H1 (cell line): ENCODE results near the gene COPZ1. TPM values are rescaled to one million over a fixed set of nuclear protein-coding genes. Genes with fewer than 3 reads are reported as not detected.

ENCODE experiments used
- CTCF ChIA-PET: fragments of 300-600 bp; sonication (Branson Sonifier 250); formaldehyde crosslinking; loops from one replicate; lab custom pipeline; 2021; ENCODE audit not compliant: partially characterized antibody; lab: Charles Lee
- POLR2A ChIA-PET: fragments of 300-600 bp; sonication (Branson Sonifier 250); formaldehyde crosslinking; loops from one replicate; lab custom pipeline; 2021; ENCODE audit warnings: inconsistent platforms; ENCODE audit not compliant: partially characterized antibody; lab: Charles Lee
- DNase-seq, 2 experiments: peaks; one replicate each; pipeline versions ENCODE4 v3.0.0 to v3.0.0-alpha.2; 2010 to 2022; ENCODE audit warnings: low spot score in 2 of 2, low read depth in 1 of 2, mixed read lengths in 1 of 2
- FAIRE-seq: peaks from 2 replicates; lab custom pipeline; 2011; peaks lifted over from hg19 to GRCh38; lab: Jason Lieb, UNC
- H2AFZ ChIP-seq: 2 replicates; pipeline ENCODE4 v1.8.1; 2012; ENCODE audit warnings: low read length, inconsistent platforms
- H2AK5ac ChIP-seq: 2 replicates; pipeline ENCODE4 v1.6.1; 2013; ENCODE audit warnings: low read depth, low read length
- H2BK120ac ChIP-seq: replicated peaks from 2 replicates; pipeline ENCODE3; 2013; ENCODE audit warnings: low read depth, low read length, inconsistent platforms
- H2BK12ac ChIP-seq: 2 replicates; pipeline ENCODE4 v1.6.1; 2013; ENCODE audit warnings: low read depth, low read length
- H2BK15ac ChIP-seq: 2 replicates; pipeline ENCODE4 v1.6.1; 2013; ENCODE audit warnings: low read length
- H2BK20ac ChIP-seq: 2 replicates; pipeline ENCODE4 v1.6.1; 2013; ENCODE audit warnings: low read length
- H2BK5ac ChIP-seq: 2 replicates; pipeline ENCODE4 v1.6.1; 2013; ENCODE audit warnings: low read depth, low read length
- H3K14ac ChIP-seq: 2 replicates; pipeline ENCODE4 v1.6.1; 2013; ENCODE audit warnings: inconsistent platforms; ENCODE audit not compliant: insufficient read length
- H3K18ac ChIP-seq: 2 replicates; pipeline ENCODE4 v1.6.1; 2013; ENCODE audit warnings: low read length; ENCODE audit errors: extremely low read depth
- H3K23ac ChIP-seq: 2 replicates; pipeline ENCODE4 v1.6.1; 2013; ENCODE audit warnings: inconsistent platforms; ENCODE audit not compliant: insufficient read length
- H3K23me2 ChIP-seq: 2 replicates; pipeline ENCODE4 v1.6.1; 2013; ENCODE audit warnings: low read depth, low read length
- H3K27ac ChIP-seq: 2 replicates; pipeline ENCODE4 v1.6.1; 2011; ENCODE audit warnings: low read depth, low read length, inconsistent platforms
- H3K27me3 ChIP-seq, 4 experiments: replicated peaks in 1 of 4; 1 replicate in 1 of 4; 2 replicates in 3 of 4; pipeline versions ENCODE4 v1.6.1 to v1.8.1; 2011 to 2013; ENCODE audit warnings: low read length in 3 of 4, mild to moderate bottlenecking in 3 of 4, inconsistent platforms in 2 of 4, mixed read lengths in 2 of 4, moderate library complexity in 1 of 4; ENCODE audit not compliant: control insufficient read depth in 3 of 4, insufficient read depth in 3 of 4; ENCODE audit errors: extremely low read depth in 1 of 4
- H3K36me3 ChIP-seq, 4 experiments: 2 replicates each; pipeline versions ENCODE4 v1.6.1 to v1.8.1; 2011 to 2013; ENCODE audit warnings: mild to moderate bottlenecking in 4 of 4, low read length in 3 of 4, moderate library complexity in 2 of 4, control low read depth in 1 of 4, inconsistent platforms in 1 of 4; ENCODE audit not compliant: insufficient read depth in 4 of 4, control insufficient read depth in 2 of 4
- H3K4ac ChIP-seq: replicated peaks from 2 replicates; pipeline ENCODE3; 2013; ENCODE audit warnings: low read length, low read depth, mixed read lengths, inconsistent platforms; ENCODE audit not compliant: insufficient read length
- H3K4me1 ChIP-seq, 4 experiments: replicated peaks in 1 of 4; 1 replicate in 1 of 4; 2 replicates in 3 of 4; pipeline versions ENCODE4 v1.6.1 to v1.8.1; 2011 to 2013; ENCODE audit warnings: low read length in 3 of 4, inconsistent platforms in 2 of 4, mixed read lengths in 1 of 4; ENCODE audit not compliant: insufficient read depth in 4 of 4, control insufficient read depth in 3 of 4
- H3K4me2 ChIP-seq, 2 experiments: 2 replicates each; pipeline versions ENCODE4 v1.6.1 to v1.8.1; 2011 to 2013; ENCODE audit warnings: low read depth in 2 of 2, low read length in 2 of 2, control low read depth in 1 of 2, inconsistent platforms in 1 of 2, mild to moderate bottlenecking in 1 of 2; ENCODE audit not compliant: insufficient read depth in 1 of 2
- H3K4me3 ChIP-seq, 4 experiments: fragments of 200-600, 300-600 bp in 1 of 4; sonication (generic), shearing (Covaris generic), sonication (Bioruptor Twin) in 1 of 4; 2 replicates each; pipeline versions ENCODE4 v1.5.1 to v1.8.1; 2011 to 2016; ENCODE audit warnings: low read length in 4 of 4, low read depth in 3 of 4, control low read depth in 2 of 4, inconsistent platforms in 2 of 4, mild to moderate bottlenecking in 2 of 4, mixed read lengths in 1 of 4, moderate library complexity in 1 of 4; ENCODE audit not compliant: insufficient read depth in 2 of 4; ENCODE audit errors: extremely low read depth in 1 of 4
- H3K56ac ChIP-seq: replicated peaks from 2 replicates; pipeline ENCODE3; 2013; ENCODE audit warnings: low read depth, mild to moderate bottlenecking, mixed read lengths, low read length, inconsistent platforms; ENCODE audit not compliant: insufficient read length
- H3K79me1 ChIP-seq: 2 replicates; pipeline ENCODE4 v1.6.1; 2013; ENCODE audit warnings: low read depth, low read length, control low read depth
- H3K79me2 ChIP-seq, 2 experiments: 2 replicates each; pipeline versions ENCODE4 v1.6.1 to v1.8.1; 2012 to 2013; ENCODE audit warnings: low read length in 2 of 2, mild to moderate bottlenecking in 2 of 2, inconsistent platforms in 1 of 2; ENCODE audit not compliant: insufficient read depth in 2 of 2, control insufficient read depth in 1 of 2
- H3K9ac ChIP-seq, 4 experiments: replicated peaks in 1 of 4; 1 replicate in 1 of 4; 2 replicates in 3 of 4; pipeline versions ENCODE4 v1.6.1 to v1.8.1; 2011 to 2013; ENCODE audit warnings: low read depth in 3 of 4, low read length in 3 of 4, control low read depth in 2 of 4, mild to moderate bottlenecking in 2 of 4, moderate library complexity in 2 of 4, inconsistent platforms in 1 of 4; ENCODE audit errors: extremely low read depth in 1 of 4
- H3K9me3 ChIP-seq, 2 experiments: 2 replicates each; pipeline versions ENCODE4 v1.6.1 to v1.8.1; 2012 to 2013; ENCODE audit warnings: mild to moderate bottlenecking in 2 of 2, moderate library complexity in 2 of 2, control low read depth in 1 of 2, inconsistent platforms in 1 of 2, low read depth in 1 of 2, low read length in 1 of 2, mixed read lengths in 1 of 2; ENCODE audit not compliant: insufficient read depth in 2 of 2
- H4K20me1 ChIP-seq, 2 experiments: replicated peaks in 1 of 2; 2 replicates each; pipeline versions ENCODE3 to v1.8.1; 2011 to 2013; ENCODE audit warnings: inconsistent platforms in 2 of 2, low read length in 2 of 2, mild to moderate bottlenecking in 1 of 2; ENCODE audit not compliant: insufficient read depth in 2 of 2, control insufficient read depth in 1 of 2
- H4K5ac ChIP-seq: 2 replicates; pipeline ENCODE4 v1.6.1; 2013; ENCODE audit warnings: low read length, low read depth, mixed read lengths, inconsistent platforms; ENCODE audit not compliant: insufficient read length
- H4K8ac ChIP-seq: 2 replicates; pipeline ENCODE4 v1.8.0; 2013; ENCODE audit warnings: mild to moderate bottlenecking, moderate library complexity, low read length, inconsistent platforms; ENCODE audit not compliant: insufficient read depth; ENCODE audit errors: extremely low read depth
- H4K91ac ChIP-seq: replicated peaks from 2 replicates; pipeline ENCODE3; 2013; ENCODE audit warnings: low read length, mixed read lengths, inconsistent platforms; ENCODE audit not compliant: insufficient read length
- BRCA1 ChIP-seq: IDR thresholded peaks from 2 replicates; pipeline ENCODE4 v1.6.1; 2012; ENCODE audit warnings: low read depth, low read length, improper control_type of control experiment
- CHD1 ChIP-seq: IDR thresholded peaks from 2 replicates; pipeline ENCODE4 v1.6.1; 2012; ENCODE audit warnings: low read depth, low read length, improper control_type of control experiment
- FOSL1 ChIP-seq: IDR thresholded peaks from 2 replicates; pipeline ENCODE4 v1.6.1; 2011; ENCODE audit warnings: mild to moderate bottlenecking, low read depth, low read length, moderate library complexity; ENCODE audit not compliant: insufficient read depth
- MAFK ChIP-seq: IDR thresholded peaks from 2 replicates; pipeline ENCODE4 v1.6.1; 2012; ENCODE audit warnings: low read depth, mild to moderate bottlenecking, improper control_type of control experiment, low read length
- PHF8 ChIP-seq: fragments of 200-600 bp; sonication (generic); conservative IDR thresholded peaks from 2 replicates; pipeline ENCODE4 v1.7.1; 2012; ENCODE audit warnings: low read depth, mild to moderate bottlenecking, inconsistent platforms, low read length, moderate library complexity
- RNF2 ChIP-seq: fragments of 200-900, 300-1000 bp; sonication (generic); IDR thresholded peaks from 2 replicates; pipeline ENCODE4 v1.7.1; 2016; ENCODE audit warnings: borderline replicate concordance, low read depth, mild to moderate bottlenecking, antibody characterized with exemption, low read length; ENCODE audit not compliant: poor library complexity, severe bottlenecking; ENCODE audit errors: missing control alignments
- SIN3A ChIP-seq, 2 experiments: IDR thresholded peaks in 1 of 2; conservative IDR thresholded peaks in 1 of 2; 2 replicates each; pipeline ENCODE4 v1.6.1; 2011 to 2012; ENCODE audit warnings: low read length in 2 of 2, improper control_type of control experiment in 1 of 2, low read depth in 1 of 2, mild to moderate bottlenecking in 1 of 2
- SP2 ChIP-seq: IDR thresholded peaks from 2 replicates; pipeline ENCODE4 v1.6.1; 2012; ENCODE audit warnings: mild to moderate bottlenecking, low read length, inconsistent platforms
- SUZ12 ChIP-seq: fragments of 200-600 bp; sonication (generic); IDR thresholded peaks from 2 replicates; pipeline ENCODE4 v1.6.1; 2012; ENCODE audit warnings: mild to moderate bottlenecking, inconsistent platforms, low read length, moderate library complexity, mixed read lengths
- TAF1 ChIP-seq: IDR thresholded peaks from 2 replicates; pipeline ENCODE4 v1.6.1; 2011; ENCODE audit warnings: mild to moderate bottlenecking, low read depth, low read length
- WGBS, 2 experiments: shearing (Covaris generic) in 1 of 2; methylation state at CpG; one replicate each; pipeline versions ENCODE4 v1.1.6 to v1.1.7; 2013 to 2015; ENCODE audit warnings: low lambda C conversion rate in 2 of 2, mixed read lengths in 2 of 2, inconsistent platforms in 1 of 2, low coverage in 1 of 2, missing lambda C conversion rate in 1 of 2; ENCODE audit not compliant: insufficient replicate concordance in 2 of 2, insufficient coverage in 1 of 2, insufficient read length in 1 of 2; ENCODE audit errors: extremely low coverage in 1 of 2, missing lambda C conversion rate in 1 of 2; 5-methylcytosine and 5-hydroxymethylcytosine counted together
- polyA plus RNA-seq, 7 experiments: library from polyadenylated mRNA; depleted of rRNA in 3 of 7; stranded (reverse) in 5 of 7; unstranded in 2 of 7; fragments of >200 nt in 5 of 7; fragments of 200-250 nt in 2 of 7; gene quantifications; 1 replicate in 5 of 7; 2 replicates in 1 of 7; 4 replicates in 1 of 7; pipeline versions ENCODE4 v1.2.1 to v1.2.3, GENCODE V29; 2011 to 2013; ENCODE audit warnings: missing spikeins in 2 of 7, mixed read lengths in 2 of 7
- total RNA-seq: library from RNA; stranded (reverse); fragmentation: NEBNext Ultra II Directional; extraction: Animal tissue kit (Norgen Biotek cat#: 25700); gene quantifications from 2 replicates; pipeline ENCODE4 v1.2.1, GENCODE V29; 2021

Gene COPZ1
- total and polyA plus RNA-seq, 2 of the 8 experiments (the other 6 are each of a cell fraction or from before 2014, with no cell fraction given): 103 to 133 TPM

- H3K18ac ChIP-seq: peak overlapping the region; percentile 94
- H2BK120ac ChIP-seq: no peak overlapping the region
- no peak overlapping the region; the same call in 1 of the 2 replicates for H2BK15ac ChIP-seq
- CTCF ChIA-PET: interaction anchor here (0.6 to 5.5 kb wide), 13 partner anchors 9 to 1274 kb away, joined by 3 to 110 read pairs (median 4); partner anchors contain the start of gene ZNF385A
- H3K79me2 ChIP-seq: no peaks in the 10 kb centered on the region
- no peak overlapping the region for H2BK20ac ChIP-seq
- H3K36me3 ChIP-seq: no peaks in the 10 kb centered on the region; a peak in 1 of 8 replicates
- H2BK5ac ChIP-seq: peak overlapping the region; percentile 85
- peak overlapping the region; percentile 69 for H4K5ac ChIP-seq
- no peak overlapping the region for H4K8ac ChIP-seq
- FAIRE-seq (no peak), DNase-seq (peak in 1 of 2 experiments; percentile 89)
- H3K23ac ChIP-seq: no peak overlapping the region
- H3K4me2 ChIP-seq: peak overlapping the region; percentile 76 to 87
- POLR2A ChIA-PET: interaction anchor here (0.6 to 1.4 kb wide), 5 partner anchors 33 to 1780 kb away, joined by 3 to 4 read pairs (median 3); no protein-coding TSS in a partner anchor
- H3K79me1 ChIP-seq: 0 out of 2 replicates have a peak, but pooled peaks cover 3% of the 10 kb centered on the region
- no peak overlapping the region; a peak in 1 of 7 replicates for H3K9ac ChIP-seq
- no peak overlapping the region for H2AFZ ChIP-seq
- no peak overlapping the region for H3K4ac ChIP-seq
- peak overlapping the region; percentile 95; the same call in 1 of the 2 replicates for H2BK12ac ChIP-seq
- peak overlapping the region; percentile 69 for H4K91ac ChIP-seq
- no peak overlapping the region for H2AK5ac ChIP-seq
- no peaks in the 10 kb centered on the region for H3K9me3 ChIP-seq
- H4K20me1 ChIP-seq: peaks cover 0 to 4% of the 10 kb centered on the region in 2 experiments
- H3K23me2 ChIP-seq: peaks cover 14% of the 10 kb centered on the region
- H3K27ac ChIP-seq: no peak overlapping the region
- peaks cover 38 to 57% (median 47%) of the 10 kb centered on the region in 4 experiments for H3K4me1 ChIP-seq
- H3K27me3 ChIP-seq: peaks cover 0 to 4% (median 0%) of the 10 kb centered on the region in 4 experiments; a peak in 2 of 7 replicates
- no peak overlapping the region for H3K14ac ChIP-seq
- peak overlapping the region; percentile 42 for H3K56ac ChIP-seq
- peak overlapping the region; percentile 57 to 96 (median 69) for H3K4me3 ChIP-seq
- WGBS, 2 experiments: 2% methylated on average over 23 of the region's 51 CpGs; no CpG with 5 or more reads in 1 of the 2 experiments
- TF ChIP-seq TAF1: no peak
- TF ChIP-seq PHF8: 0 out of 2 replicates have a peak, but pooled peaks have one; percentile 30
- TF ChIP-seq RNF2: no peak
- TF ChIP-seq CHD1: no peak
- TF ChIP-seq BRCA1: no peak
- TF ChIP-seq SP2: no peak
- TF ChIP-seq MAFK: no peak
- no peak for TF ChIP-seq SIN3A (conservative IDR thresholded peaks at IDR 0.05 in 1 of 2, IDR thresholded peaks at IDR 0.05 in 1 of 2; ENCODE audit: low read depth in 1 of 2, low read length in 2 of 2)
- no peak for TF ChIP-seq FOSL1
- no peak for TF ChIP-seq SUZ12
Measured at GRCh38 chr12:54390668-54391551, 66.0 kb downstream of the COPZ1 start.
